HUES6 (cell line): ENCODE results near the gene SMYD4.

Experiments
- H3K27ac ChIP-seq: 2 replicates; pipeline ENCODE4 v1.7.0; 2013; ENCODE audit warnings: low read depth, mild to moderate bottlenecking, low read length, inconsistent platforms
- H3K27me3 ChIP-seq: 2 replicates; pipeline ENCODE4 v1.6.1; 2013; ENCODE audit warnings: low read length; ENCODE audit not compliant: control insufficient read depth, insufficient read depth
- H3K36me3 ChIP-seq: 2 replicates; pipeline ENCODE4 v1.6.1; 2013; ENCODE audit warnings: low read length; ENCODE audit not compliant: control insufficient read depth, insufficient read depth
- H3K4me1 ChIP-seq: 2 replicates; pipeline ENCODE4 v1.6.1; 2013; ENCODE audit warnings: low read length; ENCODE audit not compliant: control insufficient read depth, insufficient read depth
- H3K4me3 ChIP-seq: 2 replicates; pipeline ENCODE4 v1.5.1; 2013; ENCODE audit warnings: low read depth, low read length
- H3K9ac ChIP-seq: one replicate; pipeline ENCODE4 v1.6.1; 2013; ENCODE audit warnings: mild to moderate bottlenecking, low read length
- H3K9me3 ChIP-seq: 2 replicates; pipeline ENCODE4 v1.6.1; 2013; ENCODE audit warnings: low read depth, low read length; ENCODE audit not compliant: control insufficient read depth, insufficient read depth

Gene SMYD4

DNA sequence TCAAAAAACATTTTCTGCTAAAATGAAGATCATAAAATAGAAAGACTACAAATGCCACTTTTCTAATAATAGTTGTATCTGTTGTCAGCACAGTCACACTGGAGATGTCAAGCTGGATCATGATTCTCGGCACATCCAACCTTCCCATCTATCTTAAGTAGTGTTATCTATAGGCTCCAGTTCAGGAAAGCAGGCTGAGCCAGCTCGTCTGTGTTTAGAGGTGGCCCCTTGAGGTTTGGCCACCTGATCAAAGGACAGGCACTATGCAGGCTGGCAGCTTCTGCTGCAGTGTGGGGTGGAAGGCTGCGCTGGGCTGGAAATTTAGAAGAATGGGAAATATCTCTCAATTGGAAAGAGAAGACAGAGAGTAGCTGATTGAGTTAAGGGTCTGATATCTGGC lies 32.4 kb downstream of the SMYD4 start:
- H3K4me3 ChIP-seq: no peak overlapping the region
- H3K27me3 ChIP-seq: no peaks in the 10 kb centered on the region
- H3K9ac ChIP-seq: no peak overlapping the region
- peaks cover 28% of the 10 kb centered on the region for H3K36me3 ChIP-seq
- H3K9me3 ChIP-seq: no peaks in the 10 kb centered on the region
- H3K27ac ChIP-seq: no peak overlapping the region
- no peaks in the 10 kb centered on the region for H3K4me1 ChIP-seq

GRCh38 chr17:1796800-1797199 lies 32.9 kb downstream of the SMYD4 start:
- Histone ChIP-seq H3K9me3 (no peaks in the 10 kb centered on the region), H3K9ac (no peak overlapping the region), H3K27ac (no peak overlapping the region), H3K4me1 (no peaks in the 10 kb centered on the region), H3K27me3 (no peaks in the 10 kb centered on the region), H3K4me3 (no peak overlapping the region), H3K36me3 (peaks cover 23% of the 10 kb centered on the region)

GRCh38 chr17:1793447-1793806 lies 36.3 kb downstream of the SMYD4 start:
- Histone ChIP-seq H3K27ac (0 out of 2 replicates have a peak overlapping the region, but pooled peaks have one; percentile 47), H3K9ac (no peak overlapping the region), H3K27me3 (no peaks in the 10 kb centered on the region), H3K4me1 (no peaks in the 10 kb centered on the region), H3K4me3 (no peak overlapping the region), H3K36me3 (peaks cover 6% of the 10 kb centered on the region; the same call in 1 of the 2 replicates), H3K9me3 (no peaks in the 10 kb centered on the region)

DNA sequence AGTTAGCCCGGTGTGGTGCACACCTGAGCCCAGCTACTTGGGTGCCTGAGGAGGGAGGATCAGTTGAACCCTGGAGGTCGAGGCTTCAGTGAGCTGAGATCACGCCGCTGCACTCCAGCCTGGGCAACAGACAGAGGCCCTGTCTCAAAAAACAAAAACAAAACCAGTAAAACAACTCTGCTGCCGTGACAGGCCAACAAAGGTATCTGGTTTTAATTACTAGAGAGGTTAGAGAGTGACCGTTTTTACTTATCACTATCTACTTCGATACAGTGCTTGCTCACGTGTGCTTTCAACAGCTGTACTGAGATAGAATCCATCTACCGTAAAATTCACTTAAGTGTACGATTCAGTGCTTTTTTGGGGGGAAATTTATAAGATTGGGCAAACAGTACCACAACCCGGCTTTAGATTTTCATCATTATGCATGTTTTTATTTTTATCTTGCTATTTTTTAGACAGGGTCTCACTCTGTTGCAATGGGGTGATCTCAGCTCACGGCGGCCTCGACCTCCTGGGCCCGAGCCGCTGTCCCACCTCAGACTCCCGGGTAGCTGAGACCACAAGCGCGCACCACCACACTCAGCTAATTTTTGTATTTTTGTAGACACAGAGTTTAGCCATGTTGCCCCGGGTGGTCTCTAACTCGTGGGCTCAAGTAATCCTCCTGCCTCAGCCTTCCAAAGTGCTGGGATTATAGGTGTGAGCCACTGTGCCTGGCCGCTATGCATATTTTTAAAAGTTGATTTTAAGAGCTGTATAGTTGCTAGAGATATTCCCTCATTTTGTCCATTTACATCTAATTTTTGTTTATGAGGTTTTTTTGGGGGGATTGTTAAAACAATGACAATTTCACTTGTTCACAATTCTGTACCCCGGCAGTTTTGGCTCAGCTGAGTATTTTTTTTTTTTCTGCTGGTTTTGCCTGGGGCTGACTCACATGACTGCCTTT lies 36.9 kb downstream of the SMYD4 start:
- H3K36me3 ChIP-seq: peaks cover 5% of the 10 kb centered on the region; the same call in 1 of the 2 replicates

GRCh38 chr17:1789936-1790335 lies 39.8 kb downstream of the SMYD4 start:
- Histone ChIP-seq H3K9ac (no peak overlapping the region), H3K27me3 (no peaks in the 10 kb centered on the region), H3K4me1 (no peaks in the 10 kb centered on the region), H3K4me3 (no peak overlapping the region), H3K9me3 (no peaks in the 10 kb centered on the region), H3K36me3 (peaks cover 25% of the 10 kb centered on the region), H3K27ac (no peak overlapping the region)

More for the DNA sequence above, 36.9 kb downstream of the SMYD4 start:
- Histone ChIP-seq H3K4me3 (no peak overlapping the region), H3K27ac (0 out of 2 replicates have a peak overlapping the region, but pooled peaks have one; percentile 47), H3K4me1 (no peaks in the 10 kb centered on the region), H3K27me3 (no peaks in the 10 kb centered on the region), H3K9ac (no peak overlapping the region), H3K9me3 (no peaks in the 10 kb centered on the region)

GRCh38 chr17:1787301-1787902 lies 42.3 kb downstream of the SMYD4 start:
- peaks cover 44% of the 10 kb centered on the region for H3K36me3 ChIP-seq
- no peaks in the 10 kb centered on the region for H3K9me3 ChIP-seq
- H3K27me3 ChIP-seq: no peaks in the 10 kb centered on the region
- no peak overlapping the region for H3K4me3 ChIP-seq
- no peaks in the 10 kb centered on the region for H3K4me1 ChIP-seq
- no peak overlapping the region for H3K27ac ChIP-seq
- H3K9ac ChIP-seq: no peak overlapping the region

DNA sequence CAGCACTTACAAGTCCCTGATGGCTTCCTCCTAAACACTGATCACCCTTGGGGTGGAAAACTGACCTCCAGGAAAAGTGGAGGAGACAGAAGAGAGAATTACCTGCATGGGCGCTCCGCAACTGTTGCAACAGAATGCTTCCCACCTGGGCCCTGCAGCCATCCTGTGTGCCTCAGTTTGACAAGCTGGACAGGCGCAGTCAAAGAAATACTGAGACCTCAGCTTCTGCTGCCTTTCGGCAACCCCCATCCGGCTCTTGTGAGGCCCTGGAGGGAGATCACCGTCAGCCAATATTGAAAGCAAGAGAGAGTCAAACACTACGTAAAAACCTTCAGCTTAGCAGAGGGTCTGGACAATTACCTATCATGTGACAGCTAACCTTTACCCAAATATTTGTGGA lies 43.0 kb downstream of the SMYD4 start:
- Histone ChIP-seq H3K36me3 (peaks cover 51% of the 10 kb centered on the region), H3K9ac (no peak overlapping the region), H3K9me3 (no peaks in the 10 kb centered on the region), H3K27ac (no peak overlapping the region), H3K4me1 (no peaks in the 10 kb centered on the region), H3K27me3 (no peaks in the 10 kb centered on the region), H3K4me3 (no peak overlapping the region)

GRCh38 chr17:1785930-1786329 lies 43.8 kb downstream of the SMYD4 start:
- no peaks in the 10 kb centered on the region for H3K27me3 ChIP-seq
- no peak overlapping the region for H3K4me3 ChIP-seq
- H3K36me3 ChIP-seq: peaks cover 59% of the 10 kb centered on the region
- H3K27ac ChIP-seq: no peak overlapping the region
- no peaks in the 10 kb centered on the region for H3K4me1 ChIP-seq
- H3K9ac ChIP-seq: no peak overlapping the region
- H3K9me3 ChIP-seq: no peaks in the 10 kb centered on the region

GRCh38 chr17:1783834-1784611 lies 45.7 kb downstream of the SMYD4 start:
- H3K4me3 ChIP-seq: no peak overlapping the region
- H3K36me3 ChIP-seq: peaks cover 68% of the 10 kb centered on the region
- H3K9me3 ChIP-seq: no peaks in the 10 kb centered on the region
- H3K27ac ChIP-seq: no peak overlapping the region
- no peaks in the 10 kb centered on the region for H3K27me3 ChIP-seq
- no peaks in the 10 kb centered on the region for H3K4me1 ChIP-seq
- no peak overlapping the region for H3K9ac ChIP-seq

DNA sequence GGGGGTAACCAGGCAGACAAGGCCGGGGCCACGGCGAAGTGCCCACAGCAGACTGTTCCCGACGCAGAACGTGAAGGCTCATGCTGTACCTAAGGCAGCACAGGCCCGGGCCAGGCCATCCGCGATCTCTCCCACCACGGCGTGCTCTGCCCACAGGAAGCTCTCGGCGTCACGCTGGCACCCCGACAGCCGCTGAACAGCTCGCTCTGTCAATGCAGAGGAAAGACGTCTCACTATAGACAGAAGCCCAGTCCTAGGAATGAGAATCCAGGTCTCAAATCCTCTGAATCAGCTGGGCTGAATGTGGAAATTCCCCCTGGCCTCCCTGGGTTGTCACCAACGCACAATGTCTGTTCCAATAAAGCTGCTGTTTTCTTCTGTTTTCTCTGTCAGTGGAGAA lies 46.4 kb downstream of the SMYD4 start:
- Histone ChIP-seq H3K9me3 (no peaks in the 10 kb centered on the region), H3K27ac (no peak overlapping the region), H3K36me3 (peaks cover 74% of the 10 kb centered on the region), H3K27me3 (no peaks in the 10 kb centered on the region), H3K4me1 (no peaks in the 10 kb centered on the region), H3K9ac (no peak overlapping the region), H3K4me3 (no peak overlapping the region)

- peaks cover 77% of the 10 kb centered on the region for H3K36me3 ChIP-seq
Observed at GRCh38 chr17:1782171-1782567, 47.5 kb downstream of the SMYD4 start.

More at GRCh38 chr17:1782171-1782567, 47.5 kb downstream of the SMYD4 start:
- H3K9ac ChIP-seq: no peak overlapping the region
- no peaks in the 10 kb centered on the region for H3K27me3 ChIP-seq
- no peak overlapping the region for H3K27ac ChIP-seq
- no peak overlapping the region for H3K4me3 ChIP-seq
- H3K9me3 ChIP-seq: no peaks in the 10 kb centered on the region
- H3K4me1 ChIP-seq: no peaks in the 10 kb centered on the region
